ENCODE results near the gene DRG2.

DNA sequence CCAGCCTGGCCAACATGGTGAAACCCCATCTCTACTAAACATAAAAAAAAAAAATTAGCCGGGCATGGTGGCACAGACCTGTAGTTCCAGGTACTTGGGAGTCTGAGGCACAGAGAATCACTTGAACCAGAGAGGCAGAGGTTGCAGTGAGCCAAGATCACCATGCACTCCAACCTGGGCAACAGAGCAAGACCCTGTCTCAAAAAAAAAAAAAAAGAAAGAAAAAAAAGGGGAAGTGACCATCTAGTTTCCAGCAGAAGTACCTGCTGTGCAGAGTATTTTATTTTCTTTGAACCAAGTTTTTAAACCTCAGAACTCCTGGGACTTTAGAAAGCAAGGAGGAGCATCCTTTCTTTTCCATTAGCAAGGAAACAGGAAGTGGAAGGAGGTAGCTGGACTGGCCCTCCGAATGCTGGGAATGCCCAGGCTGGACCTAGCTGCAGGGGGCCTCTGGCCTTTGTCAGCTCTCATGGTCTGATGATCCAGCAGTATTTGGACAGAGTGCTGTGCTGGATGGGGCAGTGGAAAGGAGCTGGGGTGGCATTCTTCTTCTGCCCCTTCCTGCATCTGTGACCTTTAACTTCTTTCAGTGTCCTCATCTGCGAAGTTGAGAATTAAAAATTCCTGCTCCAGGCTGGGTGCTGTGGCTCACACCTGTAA, 41.9 kb upstream of the DRG2 start:
- TF ChIP-seq, protein P1, sequence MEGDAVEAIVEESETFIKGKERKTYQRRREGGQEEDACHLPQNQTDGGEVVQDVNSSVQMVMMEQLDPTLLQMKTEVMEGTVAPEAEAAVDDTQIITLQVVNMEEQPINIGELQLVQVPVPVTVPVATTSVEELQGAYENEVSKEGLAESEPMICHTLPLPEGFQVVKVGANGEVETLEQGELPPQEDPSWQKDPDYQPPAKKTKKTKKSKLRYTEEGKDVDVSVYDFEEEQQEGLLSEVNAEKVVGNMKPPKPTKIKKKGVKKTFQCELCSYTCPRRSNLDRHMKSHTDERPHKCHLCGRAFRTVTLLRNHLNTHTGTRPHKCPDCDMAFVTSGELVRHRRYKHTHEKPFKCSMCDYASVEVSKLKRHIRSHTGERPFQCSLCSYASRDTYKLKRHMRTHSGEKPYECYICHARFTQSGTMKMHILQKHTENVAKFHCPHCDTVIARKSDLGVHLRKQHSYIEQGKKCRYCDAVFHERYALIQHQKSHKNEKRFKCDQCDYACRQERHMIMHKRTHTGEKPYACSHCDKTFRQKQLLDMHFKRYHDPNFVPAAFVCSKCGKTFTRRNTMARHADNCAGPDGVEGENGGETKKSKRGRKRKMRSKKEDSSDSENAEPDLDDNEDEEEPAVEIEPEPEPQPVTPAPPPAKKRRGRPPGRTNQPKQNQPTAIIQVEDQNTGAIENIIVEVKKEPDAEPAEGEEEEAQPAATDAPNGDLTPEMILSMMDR (IDR thresholded peaks at IDR 0.05) = no peak
- TF ChIP-seq POLR2A (IDR thresholded peaks at IDR 0.05) (no peak), EP300 (IDR thresholded peaks at IDR 0.05) (no peak)
